ENCODE results near the gene COL6A3.

Gene COL6A3

DNA sequence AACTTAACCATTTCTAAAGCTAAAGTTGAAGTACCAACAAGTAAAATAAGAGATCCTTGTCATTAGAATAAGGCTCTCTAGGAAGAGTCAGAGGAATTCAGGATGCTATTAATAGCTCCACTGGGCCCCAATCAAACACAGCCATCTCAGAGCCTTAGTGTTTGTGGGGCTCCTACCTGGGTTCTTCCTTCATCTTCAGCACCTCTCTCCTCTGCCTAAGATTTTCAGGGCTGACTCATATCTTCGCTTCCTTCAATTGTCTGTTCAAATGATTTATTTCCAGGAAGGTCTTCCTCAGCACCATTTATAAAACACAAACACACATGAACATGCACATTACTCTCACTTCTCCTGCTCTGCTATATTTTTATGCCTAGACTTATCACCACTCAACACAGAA is 119.5 kb downstream of the COL6A3 start:
- no peak overlapping the region for H3K27ac ChIP-seq
- TF ChIP-seq, protein P1, sequence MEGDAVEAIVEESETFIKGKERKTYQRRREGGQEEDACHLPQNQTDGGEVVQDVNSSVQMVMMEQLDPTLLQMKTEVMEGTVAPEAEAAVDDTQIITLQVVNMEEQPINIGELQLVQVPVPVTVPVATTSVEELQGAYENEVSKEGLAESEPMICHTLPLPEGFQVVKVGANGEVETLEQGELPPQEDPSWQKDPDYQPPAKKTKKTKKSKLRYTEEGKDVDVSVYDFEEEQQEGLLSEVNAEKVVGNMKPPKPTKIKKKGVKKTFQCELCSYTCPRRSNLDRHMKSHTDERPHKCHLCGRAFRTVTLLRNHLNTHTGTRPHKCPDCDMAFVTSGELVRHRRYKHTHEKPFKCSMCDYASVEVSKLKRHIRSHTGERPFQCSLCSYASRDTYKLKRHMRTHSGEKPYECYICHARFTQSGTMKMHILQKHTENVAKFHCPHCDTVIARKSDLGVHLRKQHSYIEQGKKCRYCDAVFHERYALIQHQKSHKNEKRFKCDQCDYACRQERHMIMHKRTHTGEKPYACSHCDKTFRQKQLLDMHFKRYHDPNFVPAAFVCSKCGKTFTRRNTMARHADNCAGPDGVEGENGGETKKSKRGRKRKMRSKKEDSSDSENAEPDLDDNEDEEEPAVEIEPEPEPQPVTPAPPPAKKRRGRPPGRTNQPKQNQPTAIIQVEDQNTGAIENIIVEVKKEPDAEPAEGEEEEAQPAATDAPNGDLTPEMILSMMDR (conservative IDR thresholded peaks at IDR 0.05): no peak
- no peak for TF ChIP-seq ZFX (IDR thresholded peaks at IDR 0.05)

DNA sequence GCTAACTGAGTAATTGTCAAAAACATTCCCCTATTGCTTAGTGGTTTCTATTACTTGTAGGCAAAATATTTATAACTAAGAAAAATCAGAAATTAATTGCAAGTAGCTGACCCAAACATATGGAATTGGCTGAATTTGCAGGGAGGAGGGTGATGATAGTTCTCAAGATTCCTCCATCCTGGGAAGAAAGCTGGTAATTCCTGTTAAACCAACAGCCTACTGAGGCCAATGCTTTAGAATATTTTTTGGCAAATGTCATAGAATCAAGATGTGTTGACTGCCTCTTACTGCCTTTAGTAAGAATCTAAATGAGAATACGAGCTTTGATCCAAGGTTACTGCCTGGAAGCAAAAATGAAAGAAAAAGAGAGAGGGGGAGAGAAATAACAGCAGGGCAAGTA is 120.0 kb downstream of the COL6A3 start:
- no peak for TF ChIP-seq ZFX (IDR thresholded peaks at IDR 0.05)
- TF ChIP-seq, protein P1 (conservative IDR thresholded peaks at IDR 0.05): no peak
- H3K27ac ChIP-seq: no peak overlapping the region

DNA sequence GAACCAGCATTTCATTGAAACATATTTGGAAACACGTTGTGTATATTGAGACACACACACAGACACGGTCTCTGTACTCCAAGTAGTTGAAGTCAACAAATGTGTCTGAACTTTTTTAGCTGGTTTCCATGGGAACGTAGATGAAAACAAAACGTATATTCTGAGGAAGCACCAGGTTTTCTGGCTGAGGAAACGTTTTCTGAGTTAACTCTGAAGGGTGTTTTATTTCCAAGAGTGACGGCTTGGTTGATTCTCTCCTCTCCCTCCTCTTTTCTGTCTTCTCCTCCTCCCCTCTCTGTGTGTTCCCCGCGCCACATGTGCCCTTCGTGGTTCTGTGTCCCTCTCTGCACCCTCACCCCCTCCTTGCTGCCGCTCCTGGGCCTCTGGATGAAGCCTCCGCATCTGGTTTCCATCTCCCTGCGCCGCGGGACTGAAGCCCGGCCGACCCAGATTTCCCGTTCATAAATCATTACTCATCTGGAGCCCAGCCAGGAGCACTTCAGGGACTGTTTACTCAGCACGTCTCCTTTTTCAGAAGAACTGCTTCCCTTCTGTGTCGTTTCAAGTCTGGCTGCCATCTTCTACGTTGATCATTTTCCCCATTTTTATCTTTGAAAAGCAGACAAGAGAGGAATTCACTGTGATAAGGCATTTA is 122.7 kb downstream of the COL6A3 start:
- TF ChIP-seq, protein P1 (conservative IDR thresholded peaks at IDR 0.05): no peak
- TF ChIP-seq ZFX (IDR thresholded peaks at IDR 0.05): no peak
- no peak overlapping the region for H3K27ac ChIP-seq

DNA sequence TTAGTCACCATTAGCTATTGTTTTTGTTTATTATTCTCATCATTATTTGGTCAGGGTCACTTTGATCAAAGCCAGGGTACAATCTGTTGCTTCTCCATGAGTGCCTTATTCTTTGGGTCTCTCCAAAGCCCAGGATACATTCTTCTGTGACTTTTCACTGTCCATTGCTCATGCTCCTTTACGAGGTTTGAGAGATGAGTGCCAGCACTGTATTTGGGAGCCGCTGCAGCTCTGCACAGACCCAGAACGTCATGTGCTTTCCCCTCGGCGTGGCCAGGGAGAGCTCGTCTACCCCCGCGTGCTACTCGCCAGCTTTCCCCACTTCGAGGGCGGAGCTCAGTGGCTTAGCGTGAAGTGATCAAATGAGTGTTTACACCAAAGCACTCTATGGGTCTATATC is 123.7 kb downstream of the COL6A3 start:
- H3K27ac ChIP-seq: no peak overlapping the region

DNA sequence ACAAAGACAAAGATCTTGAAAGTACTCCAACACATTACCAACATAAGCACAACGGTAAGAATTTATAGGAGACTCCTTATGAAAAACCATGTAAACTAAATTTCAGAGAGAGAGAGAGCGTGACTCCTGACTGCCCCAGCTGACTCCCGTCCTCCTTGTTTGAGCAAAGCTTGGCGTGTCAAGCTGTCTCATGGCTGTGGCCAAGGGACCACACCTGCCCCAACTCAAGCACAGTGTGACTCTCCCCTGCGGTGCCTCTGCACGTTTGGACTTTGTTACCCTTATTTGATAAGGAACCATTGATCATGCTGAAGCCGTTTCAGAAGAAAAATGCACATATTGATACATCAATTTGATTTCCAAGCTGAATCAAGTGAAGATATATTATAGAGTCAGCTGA is 124.8 kb downstream of the COL6A3 start:
- TF ChIP-seq, protein P1 (conservative IDR thresholded peaks at IDR 0.05): no peak
- TF ChIP-seq ZFX (IDR thresholded peaks at IDR 0.05): no peak

More for the DNA sequence above, 123.7 kb downstream of the COL6A3 start:
- TF ChIP-seq ZFX (IDR thresholded peaks at IDR 0.05): no peak
- TF ChIP-seq, protein P1 (conservative IDR thresholded peaks at IDR 0.05): no peak

DNA sequence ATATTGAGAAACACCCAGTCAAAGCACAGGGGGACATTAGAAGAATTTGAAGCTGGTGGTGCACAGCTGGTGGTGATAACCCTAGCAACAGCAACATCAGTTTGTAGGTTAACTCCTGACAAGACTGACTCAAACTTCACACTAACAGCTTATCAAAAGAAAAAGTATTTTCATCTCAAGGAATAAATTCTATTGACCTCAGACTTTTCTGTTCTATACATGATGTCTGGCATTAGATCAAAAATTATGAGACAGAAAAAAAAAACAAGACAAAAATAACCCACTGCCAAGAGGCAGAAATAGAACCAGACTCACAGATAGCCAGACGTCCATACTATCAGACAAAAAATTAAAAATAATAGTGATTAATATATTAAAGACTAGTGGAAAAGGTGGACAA is 126.1 kb downstream of the COL6A3 start:
- H3K27ac ChIP-seq: no peak overlapping the region
- TF ChIP-seq, protein P1 (conservative IDR thresholded peaks at IDR 0.05): no peak
- no peak for TF ChIP-seq ZFX (IDR thresholded peaks at IDR 0.05)

More for the DNA sequence above, 124.8 kb downstream of the COL6A3 start:
- H3K27ac ChIP-seq: no peak overlapping the region

DNA sequence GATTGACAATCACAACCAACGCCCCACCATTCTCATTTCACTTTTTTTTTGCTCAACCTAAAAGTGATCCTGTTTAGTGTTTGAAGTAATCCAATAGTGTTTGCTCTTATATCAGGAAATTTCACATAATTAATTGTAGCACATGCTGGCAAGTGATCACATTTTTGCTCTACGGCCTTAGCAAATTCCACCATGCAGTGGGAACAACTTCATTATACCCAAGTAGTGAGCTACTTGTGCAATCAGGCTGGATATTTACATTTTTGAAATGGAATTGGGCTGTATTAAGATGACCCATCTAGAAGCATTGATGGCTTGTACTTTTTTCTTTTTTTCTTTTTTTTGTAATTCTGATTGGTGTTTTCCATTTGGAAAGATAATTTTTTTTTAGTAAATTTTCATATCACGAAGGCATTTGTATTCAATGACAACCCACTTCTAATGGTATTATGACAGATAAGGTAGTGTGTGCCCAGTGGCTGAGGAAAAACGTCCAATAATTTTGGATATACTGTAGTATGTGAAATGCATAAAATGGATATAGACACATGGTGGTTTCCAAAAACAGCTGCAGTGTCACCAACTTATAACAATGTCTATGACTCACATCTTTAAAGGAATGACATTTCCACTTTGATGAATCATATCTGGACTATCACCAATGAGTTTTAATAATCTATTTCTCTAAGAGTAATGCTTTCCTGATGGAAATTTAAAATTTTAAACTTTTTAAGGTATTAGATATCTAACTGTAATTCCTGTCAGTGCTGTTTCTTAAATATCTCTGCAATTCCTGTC is 130.6 kb downstream of the COL6A3 start:
- no peak overlapping the region for H3K27ac ChIP-seq
- TF ChIP-seq, protein P1 (conservative IDR thresholded peaks at IDR 0.05): no peak
- TF ChIP-seq ZFX (IDR thresholded peaks at IDR 0.05): no peak
